Activated T-cell treated with anti-CD3 and anti-CD28 coated beads for 24 hours (primary cell): ENCODE results near the gene SMIM8.

ENCODE experiments used
- DNase-seq: peaks from one replicate; pipeline ENCODE4 v3.0.0-alpha.2; 2020; ENCODE audit warnings: low read depth

Gene SMIM8

GRCh38 chr6:87334683-87335082, 12.3 kb downstream of the SMIM8 start:
- no peak for DNase-seq

- no peak for DNase-seq
Observed at GRCh38 chr6:87336367-87336766, 14.0 kb downstream of the SMIM8 start.

- no peak for DNase-seq
Observed at GRCh38 chr6:87340230-87340629, 17.8 kb downstream of the SMIM8 start.

GRCh38 chr6:87341158-87341557, 18.8 kb downstream of the SMIM8 start:
- no peak for DNase-seq

- DNase-seq, result no peak
Observed at GRCh38 chr6:87341899-87342298, 19.5 kb downstream of the SMIM8 start.

GRCh38 chr6:87342829-87343228, 20.4 kb downstream of the SMIM8 start:
- DNase-seq, result no peak

GRCh38 chr6:87344731-87345130, 22.3 kb downstream of the SMIM8 start, which contains the start of gene C6orf163:
C6orf163 (plus strand) TSS chr6:87344813; CDS start chr6:87345100, 287 bp downstream.
- DNase-seq, result no peak

GRCh38 chr6:87346700-87347099, 24.3 kb downstream of the SMIM8 start:
- no peak for DNase-seq

- no peak for DNase-seq
Observed at GRCh38 chr6:87349896-87350295, 27.5 kb downstream of the SMIM8 start.

GRCh38 chr6:87350516-87350915, 28.1 kb downstream of the SMIM8 start:
- no peak for DNase-seq

- DNase-seq, result no peak
Observed at GRCh38 chr6:87351583-87351982, 29.2 kb downstream of the SMIM8 start.

- DNase-seq, result no peak
Observed at GRCh38 chr6:87356181-87356580, 33.8 kb downstream of the SMIM8 start.

- no peak for DNase-seq
Observed at GRCh38 chr6:87357479-87358196, 35.2 kb downstream of the SMIM8 start.

GRCh38 chr6:87364602-87365252, 42.3 kb downstream of the SMIM8 start:
- DNase-seq, result no peak

GRCh38 chr6:87366072-87366827, 43.9 kb downstream of the SMIM8 start:
- DNase-seq, result no peak

GRCh38 chr6:87366899-87367298, 44.5 kb downstream of the SMIM8 start:
- DNase-seq, result no peak

- no peak for DNase-seq
Observed at GRCh38 chr6:87373377-87373776, 51.0 kb downstream of the SMIM8 start.

- DNase-seq, result no peak
Observed at GRCh38 chr6:87375315-87375714, 52.9 kb downstream of the SMIM8 start.

- DNase-seq, result no peak
Observed at GRCh38 chr6:87376643-87377042, 54.3 kb downstream of the SMIM8 start.

- DNase-seq, result no peak
Observed at GRCh38 chr6:87378947-87379346, 56.6 kb downstream of the SMIM8 start.

GRCh38 chr6:87382861-87383260, 60.5 kb downstream of the SMIM8 start:
- DNase-seq, result no peak

GRCh38 chr6:87384038-87384437, 61.6 kb downstream of the SMIM8 start:
- no peak for DNase-seq

GRCh38 chr6:87384449-87384848, 62.1 kb downstream of the SMIM8 start:
- no peak for DNase-seq
